GM21367 (cell line): ENCODE measurements around the gene ESD.
A peak's percentile ranks its signal among the peaks of the same experiment; 100 is the strongest.
"Not testable (repeated sequence)": the region's sequence is repeated elsewhere in the genome, so short reads cannot be mapped to it uniquely, and the experiment has no call there.

ENCODE experiments used
- ATAC-seq: cut with Tn5 transposase; IDR thresholded peaks from one replicate; pipeline ENCODE4 v1.9.1; 2021; ENCODE audit not compliant: unreplicated experiment

The ESD gene

GRCh38 chr13:46796129-46796514 lies 839 bp downstream of the ESD start:
- no peak for ATAC-seq

- no peak for ATAC-seq
These were observed 1.6 kb downstream of the ESD start for GRCh38 chr13:46795321-46795720.

- no peak for ATAC-seq
These were observed 13.5 kb downstream of the ESD start for GRCh38 chr13:46783504-46783903.

GRCh38 chr13:46782691-46783090 lies 14.3 kb downstream of the ESD start:
- no peak for ATAC-seq

- ATAC-seq, result no peak
These were observed 14.9 kb downstream of the ESD start for GRCh38 chr13:46782066-46782465.

GRCh38 chr13:46778890-46779289 lies 18.1 kb downstream of the ESD start:
- no peak for ATAC-seq

DNA sequence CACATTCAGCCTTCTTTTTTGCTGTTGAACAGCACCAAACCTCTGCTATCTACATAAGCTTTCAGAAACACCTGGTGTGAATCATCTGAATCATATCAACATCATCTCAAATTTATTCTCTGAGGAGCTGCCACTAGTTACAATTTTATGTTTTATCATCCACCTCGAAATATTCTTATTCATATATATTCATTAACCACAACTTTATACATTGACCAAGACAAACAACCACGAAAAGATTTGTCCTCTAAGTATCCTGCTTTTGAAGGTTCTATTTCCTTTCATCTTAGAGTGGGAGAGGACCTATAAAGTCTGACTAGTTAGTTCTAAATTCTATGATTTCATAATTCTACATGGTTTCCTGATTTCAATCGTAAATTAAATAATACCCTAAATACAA lies 18.9 kb downstream of the ESD start:
- ATAC-seq, result no peak

DNA sequence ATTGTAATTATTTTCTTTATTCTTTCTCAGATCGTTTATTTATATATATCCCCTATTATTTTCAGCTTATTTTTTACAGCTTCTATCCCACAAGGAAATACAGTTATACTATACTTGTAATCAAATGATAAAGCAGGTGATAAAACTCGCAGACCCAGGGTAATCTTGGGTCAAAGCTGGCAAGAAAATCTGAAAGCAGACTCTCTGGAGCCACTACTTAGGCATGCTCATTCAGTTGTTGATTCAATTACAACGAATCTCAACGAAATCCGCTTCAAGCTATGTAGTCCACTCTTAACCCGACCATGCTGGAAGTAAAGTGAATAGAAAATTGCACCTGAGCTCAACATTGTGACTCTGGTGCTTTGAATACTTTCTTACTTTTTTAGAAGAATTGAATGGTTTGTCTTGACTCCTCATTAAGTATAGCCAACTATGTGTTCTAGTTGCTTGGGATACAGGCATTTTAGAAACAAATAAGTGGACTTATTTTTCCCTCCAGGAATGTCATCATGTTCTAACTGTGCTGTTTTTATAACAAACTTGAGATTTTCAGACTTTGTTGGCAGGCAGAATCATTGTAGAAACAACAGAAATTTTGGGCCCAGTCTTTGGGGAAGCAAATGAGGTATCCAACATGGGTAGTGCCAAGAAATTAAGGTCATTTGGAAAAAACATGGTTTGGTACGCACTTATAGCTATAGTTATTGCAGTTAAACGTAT lies 21.4 kb downstream of the ESD start:
- no peak for ATAC-seq

DNA sequence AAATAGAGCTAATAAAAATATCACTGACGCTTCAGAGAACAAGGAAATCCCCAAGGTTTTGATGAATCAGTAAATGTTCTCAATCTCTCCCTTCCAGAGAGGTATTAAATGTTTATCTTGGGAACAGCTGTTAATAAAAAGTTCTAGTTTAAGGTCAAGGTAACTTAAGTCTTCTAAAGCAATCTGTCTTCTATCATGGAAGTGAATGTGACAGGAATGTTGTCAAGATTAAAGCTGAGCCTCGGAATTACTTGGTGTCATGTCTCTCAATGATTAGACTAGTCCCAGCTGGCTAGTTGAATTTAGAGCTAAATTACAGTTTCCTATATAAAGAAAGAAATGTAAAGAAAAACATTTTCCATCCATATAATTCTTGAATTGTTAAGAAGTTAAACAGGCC lies 23.4 kb downstream of the ESD start:
- ATAC-seq, result no peak

DNA sequence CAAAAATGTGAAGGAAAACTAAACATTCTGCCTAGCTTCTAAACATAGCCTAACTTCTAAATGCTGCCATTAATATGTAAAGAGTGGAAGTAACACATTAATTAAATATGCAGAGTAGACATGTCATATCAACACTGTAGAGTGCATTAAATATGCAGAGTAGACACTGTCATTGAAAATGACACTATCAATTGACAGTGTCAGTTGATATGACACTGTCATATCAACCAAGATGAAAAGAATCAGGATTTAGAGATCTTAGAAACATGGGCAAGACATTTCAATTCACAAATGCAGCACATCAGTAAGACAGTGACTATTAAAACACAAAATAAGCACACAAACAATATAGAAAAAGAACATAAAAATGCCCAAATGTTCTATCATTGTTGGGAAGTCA lies 25.3 kb downstream of the ESD start:
- no peak for ATAC-seq

GRCh38 chr13:46769925-46770324 lies 27.0 kb downstream of the ESD start:
- ATAC-seq, result not testable (repeated sequence)

DNA sequence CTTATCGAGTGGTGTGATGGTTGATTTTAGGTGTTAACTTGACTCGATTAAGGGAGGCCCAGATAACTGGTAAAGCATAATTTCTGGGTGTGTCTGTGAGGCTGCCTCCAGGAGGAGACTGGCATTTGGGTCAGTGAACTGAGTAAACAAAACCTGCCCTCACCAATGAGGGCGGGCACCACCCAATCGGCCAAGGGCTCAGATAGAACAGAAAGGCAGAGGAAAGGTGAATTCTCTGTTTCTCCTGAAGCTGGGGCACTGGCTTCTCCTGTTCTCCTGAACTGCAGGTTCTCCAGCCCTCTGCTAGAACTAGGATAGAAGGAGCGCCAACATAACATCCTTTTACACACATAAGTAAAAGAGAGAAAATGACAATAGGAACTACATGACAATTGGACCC lies 35.1 kb downstream of the ESD start:
- ATAC-seq, result no peak

DNA sequence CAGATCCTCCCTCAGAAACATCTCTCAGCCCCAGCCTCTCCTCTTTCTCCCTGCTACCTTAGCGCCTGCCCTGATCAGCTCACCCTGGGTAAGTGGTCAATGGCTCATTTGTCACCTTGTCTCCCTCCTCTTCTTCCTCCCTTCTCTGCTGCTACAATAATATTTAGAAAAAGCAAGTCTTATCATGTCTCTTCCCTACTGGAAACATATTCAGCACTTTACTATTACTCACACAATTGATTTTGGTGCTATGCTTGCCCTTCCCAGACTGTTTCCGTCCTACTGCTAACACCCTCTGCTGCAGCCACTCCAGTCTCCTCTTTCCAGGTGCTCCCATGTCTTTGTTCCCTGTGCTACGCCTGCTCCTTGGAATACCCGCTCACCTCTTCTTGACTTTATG lies 35.8 kb downstream of the ESD start:
- ATAC-seq, result no peak

DNA sequence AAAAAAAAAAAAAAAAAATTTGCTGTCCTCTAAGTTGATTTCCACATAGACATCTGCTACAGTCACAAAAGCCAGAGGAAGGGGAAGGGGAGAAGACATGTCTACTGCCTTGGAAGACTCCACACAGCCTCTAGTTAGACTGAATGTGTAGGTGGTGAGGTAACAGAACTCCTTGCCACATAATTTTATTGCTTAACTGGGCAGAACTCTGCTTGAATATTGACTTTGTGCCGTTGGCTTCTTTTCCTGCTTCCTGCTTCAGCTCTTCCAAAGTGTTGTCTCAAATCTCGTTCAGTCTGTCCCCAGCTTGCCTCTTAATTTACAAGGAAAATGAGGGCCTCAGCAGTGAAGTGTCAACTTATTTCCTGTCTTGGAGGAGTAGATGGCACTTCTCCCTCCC lies 37.1 kb downstream of the ESD start:
- ATAC-seq, result no peak

- ATAC-seq, result no peak
These were observed 39.3 kb downstream of the ESD start for GRCh38 chr13:46757640-46758039.

GRCh38 chr13:46756977-46757376 lies 40.0 kb downstream of the ESD start:
- no peak for ATAC-seq

- ATAC-seq, result not testable (repeated sequence)
These were observed 41.5 kb downstream of the ESD start for GRCh38 chr13:46755508-46755907.

- no peak for ATAC-seq
These were observed 42.1 kb downstream of the ESD start for GRCh38 chr13:46754812-46755211.

- no peak for ATAC-seq
These were observed 43.0 kb downstream of the ESD start for GRCh38 chr13:46753917-46754316.

DNA sequence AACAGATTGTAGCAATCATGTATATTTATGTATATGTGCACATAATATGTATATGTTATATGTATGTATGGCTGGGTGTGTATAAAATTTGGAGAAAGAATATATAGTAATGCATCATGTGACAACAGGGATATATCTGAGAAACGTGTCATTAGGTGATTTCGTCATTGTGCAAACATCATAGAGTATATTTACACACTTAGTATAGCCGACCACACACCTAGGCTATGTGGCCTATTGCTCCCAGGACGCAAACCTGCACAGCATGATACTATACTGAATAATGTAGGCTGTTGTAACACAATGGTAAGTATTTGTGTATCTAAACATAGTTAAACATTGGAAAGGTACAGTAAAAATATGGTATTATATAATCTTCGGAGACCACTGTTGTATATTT lies 43.8 kb downstream of the ESD start:
- ATAC-seq, result no peak

DNA sequence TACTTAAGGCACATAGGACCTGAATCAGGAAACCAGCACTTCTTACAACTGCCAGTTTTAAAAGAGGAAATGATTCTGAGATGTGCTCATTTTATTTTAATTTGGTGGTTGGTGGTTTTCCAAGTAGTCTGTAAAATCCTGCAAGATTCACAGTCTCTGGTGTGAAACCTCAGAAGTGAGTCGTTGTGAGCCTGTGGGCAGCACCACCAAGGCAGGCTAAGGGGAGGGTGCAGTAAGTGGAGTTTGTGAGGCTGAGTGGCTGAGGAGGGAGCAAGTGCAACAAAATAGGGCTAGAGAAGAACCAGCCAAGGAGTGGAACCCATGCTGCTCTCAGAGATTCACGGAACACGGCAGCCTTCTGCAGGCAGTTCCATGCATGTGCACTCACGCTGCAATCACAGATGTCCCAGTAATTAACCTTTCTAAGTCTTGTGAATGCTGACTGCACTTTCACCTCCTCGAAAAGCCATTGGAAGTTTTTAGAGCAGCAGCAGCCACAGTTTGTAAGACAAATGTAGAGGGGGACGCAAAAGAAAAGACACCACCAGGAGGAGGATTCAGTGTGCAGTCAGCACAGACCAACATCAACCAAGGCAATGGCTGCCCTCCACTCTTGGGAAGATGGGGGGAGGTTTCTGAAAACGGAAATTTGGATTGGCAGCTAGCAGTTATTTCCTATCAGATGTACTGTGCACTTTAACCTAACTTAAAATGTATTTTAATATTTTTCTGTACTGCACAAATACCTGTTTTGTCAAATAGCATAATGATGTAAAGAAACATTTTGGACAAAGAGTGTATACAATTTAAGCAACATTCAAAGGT lies 44.9 kb downstream of the ESD start:
- peak; percentile 79 for ATAC-seq

GRCh38 chr13:46749951-46750350 lies 47.0 kb downstream of the ESD start:
- no peak for ATAC-seq

DNA sequence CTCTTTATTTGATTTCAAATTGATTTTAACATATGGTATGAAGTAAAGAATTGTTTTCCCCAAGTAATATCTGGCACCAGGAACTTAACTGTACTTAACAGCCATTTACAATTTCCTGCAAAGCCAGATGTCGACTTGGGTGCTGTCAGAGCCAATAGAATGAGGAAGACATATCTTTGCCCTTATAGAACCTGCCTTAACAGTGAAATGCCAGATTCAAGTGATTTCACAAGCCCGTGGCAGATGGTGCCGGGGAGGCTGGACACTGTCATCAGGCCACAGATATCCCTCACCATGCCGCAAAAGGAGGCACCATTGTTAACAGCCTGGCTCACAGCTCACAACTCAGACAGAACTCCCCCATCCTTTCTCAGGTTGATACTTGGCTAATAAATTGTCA lies 48.7 kb downstream of the ESD start:
- ATAC-seq, result no peak
